Erythroblast (primary cell): ENCODE results near the gene CEMIP.

Source experiments
- DNase-seq, 2 experiments: peaks; one replicate each; lab custom pipeline; 2025; lab: John Stamatoyannopoulos, UW
- GATA1 ChIP-seq: IDR thresholded peaks from 2 replicates; pipeline ENCODE4 v1.6.1; 2011; ENCODE audit warnings: low read depth, mild to moderate bottlenecking, control low read depth, low read length, moderate library complexity
- POLR2A ChIP-seq: IDR thresholded peaks from 2 replicates; pipeline ENCODE4 v1.6.1; 2011; ENCODE audit warnings: mild to moderate bottlenecking, low read length

Gene CEMIP

DNA sequence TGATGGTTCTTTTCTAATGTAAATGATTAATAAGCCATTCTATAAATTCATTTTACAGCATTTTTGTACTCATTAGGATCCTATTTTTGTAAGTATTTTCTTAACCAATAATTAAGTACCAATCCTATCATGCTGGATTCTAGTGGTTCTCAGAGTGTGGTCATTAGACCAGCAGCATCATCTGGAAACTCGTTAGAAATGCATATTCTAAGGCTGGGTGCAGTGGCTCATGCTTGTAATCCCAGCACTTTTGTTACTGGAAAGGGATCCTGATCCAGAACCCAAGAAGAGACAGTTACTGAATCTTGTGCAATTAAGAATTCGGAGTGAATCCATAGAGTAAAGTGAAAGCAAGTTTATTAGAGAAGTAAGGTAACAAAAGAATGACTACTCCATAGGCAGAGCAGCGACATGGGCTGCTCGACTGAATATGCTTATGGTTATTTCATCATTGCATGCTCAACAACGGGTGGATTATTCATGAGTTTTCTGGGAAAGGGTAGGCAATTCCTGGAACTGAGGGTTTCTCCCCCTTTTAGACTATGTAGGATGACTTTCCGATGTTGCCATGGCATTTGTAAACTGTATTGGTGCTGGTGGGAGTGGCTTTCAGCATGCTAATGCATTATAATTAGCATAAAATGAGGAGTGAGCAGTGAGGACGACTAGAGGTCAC, 9.9 kb upstream of the CEMIP start:
- no peak for DNase-seq
- TF ChIP-seq POLR2A (no peak), GATA1 (no peak)

DNA sequence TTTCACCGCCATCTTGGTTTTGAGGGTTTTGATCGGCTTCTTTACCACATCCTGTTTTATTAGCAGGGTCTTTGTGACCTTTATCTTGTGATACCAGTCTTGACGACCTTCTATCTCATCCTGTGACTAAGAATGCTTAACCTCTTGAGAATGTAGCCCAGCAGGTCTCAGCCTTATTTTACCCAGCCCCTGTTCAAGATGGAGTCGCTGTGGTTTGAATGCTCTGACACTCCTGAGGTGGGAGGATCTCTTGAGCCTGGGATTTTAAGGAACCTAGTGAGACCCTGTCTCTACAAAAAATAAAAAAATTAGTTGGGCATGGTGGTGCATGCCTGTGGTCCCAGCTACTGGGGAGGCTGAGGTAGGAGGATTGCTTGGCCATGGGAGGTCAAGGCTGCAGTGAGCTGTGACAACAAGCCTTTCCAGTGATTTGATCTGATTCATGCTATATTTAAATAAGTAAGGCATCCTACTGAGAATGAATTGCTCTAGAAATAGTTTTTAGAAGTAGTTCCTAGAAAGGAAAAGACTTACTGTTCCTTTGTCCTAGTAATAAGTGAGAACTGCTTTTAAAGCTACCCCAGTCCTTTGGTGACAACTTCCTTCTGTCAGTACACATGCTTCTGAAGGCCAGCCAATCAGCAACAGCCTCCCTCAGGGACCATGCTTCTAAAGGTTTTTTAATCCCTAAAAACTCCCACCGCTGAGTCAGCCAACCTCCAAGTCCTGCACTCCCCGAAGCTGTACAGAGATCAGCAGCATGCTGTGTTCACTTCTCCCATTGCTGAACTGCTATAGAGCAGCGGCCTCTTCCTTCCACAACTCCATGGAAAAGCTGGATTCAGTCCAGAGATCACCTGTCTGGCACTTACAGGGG, 9.1 kb upstream of the CEMIP start:
- DNase-seq: no peak
- no peak for TF ChIP-seq POLR2A
- no peak for TF ChIP-seq GATA1

DNA sequence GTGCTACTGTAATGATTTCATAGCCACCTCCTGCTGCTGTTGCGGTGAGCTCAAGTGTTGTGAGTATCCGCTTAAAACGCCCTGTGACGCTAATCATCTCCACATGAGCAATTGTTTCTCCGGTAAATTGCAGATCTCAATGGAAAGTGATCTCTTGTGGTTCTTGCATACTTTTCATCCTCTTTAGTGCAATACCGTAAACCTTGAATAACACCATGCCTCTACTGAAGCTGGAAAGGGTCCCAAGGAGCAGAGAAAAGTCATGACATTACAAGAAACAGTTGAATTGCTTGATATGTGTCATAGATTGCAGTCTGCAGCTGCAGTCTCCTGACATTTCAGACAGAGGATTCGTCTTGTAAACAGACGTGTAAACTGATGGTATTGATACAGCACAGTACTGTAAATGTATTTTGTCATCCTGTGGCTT, 6.0 kb upstream of the CEMIP start:
- TF ChIP-seq GATA1: no peak
- no peak for TF ChIP-seq POLR2A
- DNase-seq: no peak

DNA sequence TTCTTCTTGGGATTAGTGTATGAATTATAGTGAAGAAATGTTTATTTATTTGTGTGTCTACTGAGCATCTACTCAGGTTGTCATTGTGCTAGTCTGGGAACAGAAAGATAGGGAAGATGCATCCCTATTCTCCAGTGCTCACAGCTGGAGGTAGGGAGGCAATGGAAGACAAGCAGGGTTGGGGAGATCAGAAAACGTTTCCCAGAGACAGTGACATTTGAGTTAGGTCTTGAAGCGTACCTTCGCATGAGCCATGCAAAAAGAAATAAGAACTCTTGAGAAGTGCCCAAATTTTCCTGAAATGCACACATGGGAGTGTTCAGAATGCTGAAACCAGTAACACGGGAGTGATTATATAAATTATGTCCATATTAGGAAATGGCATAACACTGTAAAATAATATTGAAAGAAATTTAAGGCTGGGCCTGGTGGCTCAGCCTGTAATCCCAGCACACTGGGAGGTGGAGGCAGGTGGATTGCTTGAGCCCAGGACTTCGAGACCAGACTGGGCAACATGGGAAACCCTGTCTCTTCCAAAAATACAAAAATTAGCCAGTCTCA, 5.3 kb upstream of the CEMIP start:
- no peak for DNase-seq
- no peak for TF ChIP-seq GATA1
- TF ChIP-seq POLR2A: no peak

DNA sequence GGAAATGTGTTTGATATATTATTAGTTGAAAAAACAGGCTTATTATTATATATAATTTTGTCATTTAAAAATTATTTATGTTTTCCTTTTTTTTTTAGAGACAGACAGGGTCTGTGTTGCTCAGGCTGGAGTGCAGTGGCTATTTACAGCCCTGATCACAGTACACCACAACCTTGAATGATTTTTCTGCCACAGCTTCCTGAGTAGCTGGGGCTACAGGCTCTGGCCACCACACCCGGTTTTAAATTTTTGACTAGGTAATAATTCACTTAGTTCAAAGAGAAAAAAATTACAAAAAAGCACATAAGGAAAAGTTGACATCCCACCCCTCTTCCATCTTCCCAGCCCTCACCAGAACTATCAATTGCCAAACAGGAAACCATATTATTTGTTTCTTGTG, 4.7 kb upstream of the CEMIP start:
- TF ChIP-seq GATA1 (no peak), POLR2A (no peak)
- no peak for DNase-seq

DNA sequence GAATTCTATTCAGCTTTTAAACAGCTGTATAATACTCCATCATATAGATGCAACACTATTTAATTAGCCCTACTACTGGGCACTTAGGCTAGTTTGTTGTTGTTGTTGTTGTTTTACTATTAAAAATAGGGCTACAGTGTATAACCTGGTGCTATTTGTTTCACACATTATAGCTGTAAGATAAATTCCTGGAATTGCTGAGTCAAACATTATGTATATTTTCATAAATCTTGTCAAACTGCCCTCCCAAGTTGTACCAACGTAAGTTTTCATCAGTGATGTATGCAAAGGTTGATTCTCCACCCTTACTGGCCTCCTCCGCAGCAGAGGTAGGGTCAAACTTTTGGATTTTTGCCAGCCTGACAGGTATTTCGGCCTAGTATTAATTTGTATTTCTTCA, 3.8 kb upstream of the CEMIP start:
- no peak for DNase-seq
- TF ChIP-seq GATA1 (no peak), POLR2A (no peak)

DNA sequence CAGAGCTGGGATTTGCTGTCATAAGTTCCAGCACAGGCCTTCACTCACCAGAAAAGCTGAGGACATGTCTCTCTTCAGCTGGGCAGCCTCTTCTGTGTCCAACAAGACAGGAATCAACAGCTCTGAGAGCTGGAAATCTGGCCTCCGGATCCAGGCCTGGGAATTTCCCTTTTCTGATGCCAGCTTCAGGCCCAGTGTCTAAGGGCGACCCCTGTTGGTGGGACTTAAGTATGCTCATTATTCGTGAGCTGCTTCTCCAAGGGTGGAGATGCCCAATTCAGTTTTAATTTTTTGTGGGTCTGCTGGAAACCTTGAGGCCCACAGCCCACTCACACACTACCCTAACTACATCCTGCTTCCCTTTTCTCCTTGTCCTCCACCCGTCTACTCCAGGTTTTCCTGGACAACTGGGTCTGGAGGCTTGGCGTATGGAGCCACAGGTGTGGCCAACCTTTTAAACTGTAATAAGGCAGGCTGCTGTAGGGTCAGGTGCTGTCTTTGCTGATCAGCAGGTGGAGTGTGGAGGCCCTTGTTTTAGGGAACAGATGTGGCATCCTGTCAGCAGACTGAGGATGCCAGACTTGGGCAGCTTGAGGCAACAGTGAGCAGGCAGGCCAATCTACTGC, 2.6 kb upstream of the CEMIP start:
- no peak for TF ChIP-seq GATA1
- no peak for TF ChIP-seq POLR2A
- peak; percentile 40 to 67 for DNase-seq

DNA sequence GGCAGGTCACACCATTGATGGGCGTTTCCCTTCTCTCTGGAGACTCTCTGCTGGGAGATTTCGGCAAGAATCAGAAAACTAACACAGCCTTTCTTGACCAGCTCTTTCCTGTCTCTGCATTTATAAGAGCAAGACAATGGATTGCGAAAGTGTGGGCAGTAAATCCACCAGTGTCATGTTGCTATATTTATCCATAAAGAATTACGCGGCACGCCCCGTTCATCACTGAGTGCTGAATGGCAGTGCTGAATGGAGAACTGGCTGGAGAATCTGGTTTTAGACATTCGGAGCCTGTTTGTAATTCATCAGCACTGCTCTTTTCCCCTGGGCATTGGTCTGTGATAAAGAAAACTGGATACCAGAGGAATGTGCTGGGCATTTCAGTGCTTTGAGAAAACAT, 2.0 kb upstream of the CEMIP start:
- no peak for TF ChIP-seq GATA1
- no peak for TF ChIP-seq POLR2A
- DNase-seq: no peak

DNA sequence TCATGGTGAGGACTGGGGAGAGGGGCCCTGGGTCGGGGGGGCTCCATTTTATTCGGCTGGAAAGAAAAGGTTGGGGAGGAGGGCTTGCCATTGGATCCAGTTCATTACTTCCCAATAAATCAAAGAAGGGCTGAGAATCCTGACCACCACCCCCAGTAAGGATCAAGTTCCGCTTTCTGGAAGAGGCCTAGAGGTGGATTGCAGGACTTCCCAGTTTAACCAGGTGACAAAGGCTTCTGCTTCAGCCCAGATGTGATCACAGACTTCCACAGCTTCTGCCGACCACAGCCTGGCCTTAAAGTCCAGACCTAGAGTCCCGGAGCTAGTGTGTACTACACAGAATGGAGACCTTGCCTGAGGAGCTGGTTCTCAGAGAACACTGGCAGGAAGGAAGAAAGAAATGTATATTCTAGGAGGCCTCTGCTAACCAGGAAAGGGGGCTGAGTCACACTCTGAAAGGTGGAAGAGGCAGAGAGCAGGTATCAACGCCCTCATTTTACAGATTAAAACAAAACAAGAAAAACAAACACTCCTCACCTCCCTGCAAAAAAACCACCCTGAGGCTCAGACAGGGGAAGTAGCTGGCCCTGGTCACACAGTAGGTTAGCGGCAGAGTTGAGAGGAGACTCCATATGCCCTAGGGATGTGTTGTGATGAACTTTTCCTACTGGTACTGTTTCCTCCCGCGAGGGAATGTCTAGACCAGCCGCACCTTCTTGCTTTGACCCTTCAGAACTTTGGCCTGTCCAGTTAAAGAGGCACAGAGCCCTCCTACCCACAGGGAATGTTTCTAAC, 1.1 kb upstream of the CEMIP start:
- TF ChIP-seq POLR2A (no peak), GATA1 (no peak)
- no peak for DNase-seq

DNA sequence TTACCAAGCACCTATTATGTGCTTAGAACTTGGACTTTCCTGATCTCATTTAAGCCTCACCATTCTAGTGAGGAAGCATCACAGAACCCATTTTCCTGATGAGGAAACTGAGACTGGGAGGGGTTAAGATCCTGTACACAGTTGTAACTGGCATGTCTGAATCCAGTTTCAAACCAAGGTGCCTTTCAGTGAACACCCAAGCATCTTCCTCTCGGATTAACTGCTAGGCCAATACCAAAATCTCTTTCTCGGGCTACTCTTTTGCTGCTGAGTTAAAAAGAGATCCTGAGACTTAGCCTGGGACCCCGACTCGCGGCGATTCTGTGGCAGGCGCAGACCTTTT, 578 bp upstream of the CEMIP start:
- no peak for TF ChIP-seq GATA1
- no peak for TF ChIP-seq POLR2A
- DNase-seq: no peak

DNA sequence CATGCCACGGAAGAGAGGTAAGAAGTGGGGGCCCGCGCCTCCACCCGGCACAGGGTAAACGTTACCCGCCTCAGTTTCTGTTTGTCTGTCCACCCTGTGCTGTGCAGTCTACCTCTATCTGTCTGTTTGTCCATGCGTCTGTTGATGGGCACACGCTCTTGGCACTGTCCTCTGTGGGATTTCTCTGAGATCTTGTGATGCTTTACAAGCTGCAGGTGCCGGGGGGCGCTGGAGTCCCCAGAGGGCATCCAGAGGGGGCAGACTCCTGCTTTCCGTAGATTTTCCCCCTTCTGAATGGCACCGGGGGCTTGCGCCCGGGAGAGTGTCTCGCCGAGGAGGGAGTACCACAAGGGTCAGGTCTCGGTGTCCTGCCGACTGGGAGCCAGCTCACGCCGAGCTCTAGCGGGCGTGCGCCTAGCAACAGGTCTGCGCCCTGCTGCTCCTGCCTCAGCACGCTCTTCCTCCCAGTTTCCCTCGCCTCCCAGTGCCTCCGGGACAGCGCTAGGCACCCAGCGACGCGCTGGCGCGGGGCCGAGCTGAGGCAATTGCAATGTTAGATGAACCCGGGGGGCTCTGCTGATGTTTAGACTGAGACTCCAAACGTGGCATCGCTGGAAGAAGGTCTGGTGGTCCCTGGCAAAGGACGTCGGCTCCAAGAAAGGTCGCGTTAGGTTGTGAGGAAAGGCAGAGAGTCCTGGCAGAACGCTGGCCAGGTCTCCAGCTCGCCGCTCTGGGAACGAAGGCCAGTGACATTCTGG, 667 bp downstream of the CEMIP start:
- TF ChIP-seq POLR2A: no peak
- TF ChIP-seq GATA1: no peak
- DNase-seq: no peak

DNA sequence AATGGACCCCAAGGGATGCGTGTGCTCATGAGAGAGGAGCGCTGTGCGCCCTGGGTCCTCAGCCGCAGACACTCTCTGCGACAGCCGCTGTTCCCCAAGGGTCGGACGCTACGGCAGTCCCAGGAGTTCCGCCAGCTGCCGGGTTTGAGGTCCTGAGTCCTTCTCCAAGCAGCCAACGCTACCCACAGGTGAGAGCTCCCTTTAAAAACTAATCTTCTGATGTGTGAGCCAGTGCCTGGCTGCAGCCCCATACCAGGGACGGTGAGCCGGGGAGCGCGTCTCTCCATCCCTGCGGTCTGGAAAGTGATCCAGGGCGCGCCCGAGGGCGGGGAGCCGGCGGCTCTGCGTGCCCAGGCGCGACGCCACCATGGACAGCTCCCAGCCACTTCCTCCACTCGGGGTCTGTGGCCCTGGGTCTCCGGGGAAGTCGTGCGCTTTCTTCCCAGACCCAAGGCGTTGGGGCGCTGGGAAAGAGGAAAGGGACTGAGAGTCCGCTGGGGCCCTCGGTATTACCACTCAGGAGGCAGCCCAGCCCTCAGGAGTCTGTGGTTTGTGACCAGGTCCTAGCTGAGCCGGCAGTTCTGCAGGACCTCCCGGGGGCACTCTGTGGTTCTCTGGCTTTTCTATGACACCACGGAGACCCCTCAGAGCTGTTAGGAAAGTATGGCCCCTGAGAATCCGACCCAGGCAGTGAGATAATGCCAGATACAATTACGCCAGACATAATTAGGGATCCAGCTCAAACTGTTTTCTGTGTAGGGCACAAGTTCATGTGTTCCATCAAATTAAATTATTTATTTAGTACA, 1.4 kb downstream of the CEMIP start:
- TF ChIP-seq GATA1 (no peak), POLR2A (no peak)
- DNase-seq: peak; percentile 1 to 6
